Fibroblast of lung (primary cell): ENCODE results near the gene PDZD2. TPM values are rescaled to one million over a fixed set of nuclear protein-coding genes. Genes with fewer than 3 reads are reported as not detected.

Experiments used
- DNase-seq, 2 donors: peaks; one replicate each; pipeline versions ENCODE4 v3.0.0 to v3.0.0-alpha.2; 2010; ENCODE audit warnings: low read depth in 2 of 2
- H2AFZ ChIP-seq: 2 replicates; pipeline ENCODE4 v1.5.1; 2012; ENCODE audit warnings: low read length, control low read depth, inconsistent platforms
- H3K27ac ChIP-seq: 2 replicates; pipeline ENCODE4 v1.5.1; 2011; ENCODE audit warnings: low read length, control low read depth; ENCODE audit not compliant: insufficient read depth
- H3K27me3 ChIP-seq: 2 replicates; pipeline ENCODE4 v1.5.1; 2011; ENCODE audit warnings: mild to moderate bottlenecking, low read length; ENCODE audit not compliant: control insufficient read depth, insufficient read depth
- H3K36me3 ChIP-seq: 2 replicates; pipeline ENCODE4 v1.5.1; 2011; ENCODE audit warnings: low read length; ENCODE audit not compliant: control insufficient read depth, insufficient read depth
- H3K4me1 ChIP-seq: 2 replicates; pipeline ENCODE4 v1.5.1; 2011; ENCODE audit warnings: low read length; ENCODE audit not compliant: control insufficient read depth, insufficient read depth; ENCODE audit errors: extremely low read depth
- H3K4me2 ChIP-seq: 2 replicates; pipeline ENCODE4 v1.5.1; 2011; ENCODE audit warnings: low read length, control low read depth; ENCODE audit not compliant: insufficient read depth; ENCODE audit errors: extremely low read depth
- H3K4me3 ChIP-seq, 4 experiments: fragments of 200-600 bp in 1 of 4; sonication (generic) in 1 of 4; replicated peaks in 1 of 4; 2 replicates each; pipeline ENCODE4 v1.5.1; 2011 to 2016; ENCODE audit warnings: low read length in 4 of 4, low read depth in 3 of 4, mild to moderate bottlenecking in 3 of 4, control low read depth in 2 of 4, inconsistent platforms in 1 of 4, mixed read lengths in 1 of 4; ENCODE audit not compliant: insufficient read depth in 1 of 4; ENCODE audit errors: control extremely low read depth in 1 of 4
- H3K79me2 ChIP-seq: 2 replicates; pipeline ENCODE4 v1.5.1; 2012; ENCODE audit warnings: mild to moderate bottlenecking, low read length, inconsistent platforms; ENCODE audit not compliant: control insufficient read depth, insufficient read depth
- H3K9ac ChIP-seq: 2 replicates; pipeline ENCODE4 v1.5.1; 2011; ENCODE audit warnings: mild to moderate bottlenecking, low read length, control low read depth; ENCODE audit not compliant: insufficient read depth
- H3K9me3 ChIP-seq: 2 replicates; pipeline ENCODE4 v1.5.1; 2012; ENCODE audit warnings: low read depth, low read length; ENCODE audit not compliant: control insufficient read depth, insufficient read depth
- H4K20me1 ChIP-seq: 2 replicates; pipeline ENCODE4 v1.5.1; 2011; ENCODE audit warnings: low read length; ENCODE audit not compliant: control insufficient read depth, insufficient read depth; ENCODE audit errors: extremely low read depth
- CTCF ChIP-seq, 2 donors: IDR thresholded peaks in 1 of 2; conservative IDR thresholded peaks in 1 of 2; 1 replicate in 1 of 2; 2 replicates in 1 of 2; pipeline ENCODE4 v1.5.1; 2011 to 2012; ENCODE audit warnings: low read length in 2 of 2, control low read depth in 1 of 2, inconsistent platforms in 1 of 2, low read depth in 1 of 2, mild to moderate bottlenecking in 1 of 2
- EZH2 ChIP-seq: IDR thresholded peaks from 2 replicates; pipeline ENCODE4 v1.5.1; 2012; ENCODE audit warnings: low read length, control low read depth, mild to moderate bottlenecking; ENCODE audit errors: missing control alignments
- polyA plus RNA-seq, 2 donors: library from polyadenylated mRNA; depleted of rRNA in 1 of 2; stranded (reverse) in 1 of 2; unstranded in 1 of 2; fragments of >200 nt; gene quantifications; 2 replicates each; pipeline ENCODE4 v1.2.1, GENCODE V29; 2011 to 2012; ENCODE audit warnings: missing spikeins in 1 of 2
- total RNA-seq: library from RNA; depleted of rRNA; stranded (reverse); fragments of >200 nt; gene quantifications from 2 replicates; pipeline ENCODE4 v1.2.1, GENCODE V29; 2014

Gene PDZD2
- total and polyA plus RNA-seq, 2 donors (not counting 1 experiment from before 2014, with no cell fraction given), result 0.33 to 0.40 TPM

- Histone ChIP-seq H3K79me2 (peaks cover 67% of the 10 kb centered on the region), H3K27ac (no peak overlapping the region), H4K20me1 (peaks cover 2% of the 10 kb centered on the region), H3K9ac (no peak overlapping the region), H3K9me3 (no peaks in the 10 kb centered on the region), H2AFZ (no peak overlapping the region), H3K4me3 (no peak overlapping the region), H3K4me1 (no peaks in the 10 kb centered on the region), H3K27me3 (no peaks in the 10 kb centered on the region), H3K4me2 (no peak overlapping the region), H3K36me3 (no peaks in the 10 kb centered on the region)
- TF ChIP-seq EZH2 (no peak), CTCF (conservative IDR thresholded peaks at IDR 0.05 in 1 of 2, IDR thresholded peaks at IDR 0.05 in 1 of 2; ENCODE audit: low read depth in 1 of 2, low read length in 2 of 2) (no peak)
- no peak for DNase-seq
These were observed 505.7 kb downstream of the PDZD2 start for GRCh38 chr5:32144378-32145207.

- Histone ChIP-seq H3K4me3 (no peak overlapping the region), H4K20me1 (peaks cover 2% of the 10 kb centered on the region), H3K27ac (no peak overlapping the region), H3K27me3 (no peaks in the 10 kb centered on the region), H3K36me3 (no peaks in the 10 kb centered on the region), H3K79me2 (peaks cover 70% of the 10 kb centered on the region), H3K9ac (no peak overlapping the region), H3K4me2 (no peak overlapping the region), H2AFZ (no peak overlapping the region), H3K4me1 (no peaks in the 10 kb centered on the region), H3K9me3 (no peaks in the 10 kb centered on the region)
- DNase-seq, result no peak
- TF ChIP-seq CTCF (conservative IDR thresholded peaks at IDR 0.05 in 1 of 2, IDR thresholded peaks at IDR 0.05 in 1 of 2; ENCODE audit: low read depth in 1 of 2, low read length in 2 of 2) (no peak), EZH2 (no peak)
These were observed 506.4 kb downstream of the PDZD2 start for GRCh38 chr5:32145378-32145777.

- H3K36me3 ChIP-seq, result no peaks in the 10 kb centered on the region
- H3K27ac ChIP-seq, result no peak overlapping the region
- peak in 1 of 2 donors; percentile 59 for DNase-seq
- H3K79me2 ChIP-seq, result peaks cover 86% of the 10 kb centered on the region
- TF ChIP-seq CTCF (conservative IDR thresholded peaks at IDR 0.05 in 1 of 2, IDR thresholded peaks at IDR 0.05 in 1 of 2; ENCODE audit: low read depth in 1 of 2, low read length in 2 of 2), result no peak
- no peak for TF ChIP-seq EZH2
- H3K4me2 ChIP-seq, result no peak overlapping the region
- no peaks in the 10 kb centered on the region for H3K27me3 ChIP-seq
- H3K9me3 ChIP-seq, result no peaks in the 10 kb centered on the region
- H3K4me1 ChIP-seq, result no peaks in the 10 kb centered on the region
- no peak overlapping the region for H2AFZ ChIP-seq
- no peak overlapping the region for H3K4me3 ChIP-seq
- H4K20me1 ChIP-seq, result peaks cover 2% of the 10 kb centered on the region
- H3K9ac ChIP-seq, result no peak overlapping the region
These were observed 508.3 kb downstream of the PDZD2 start for GRCh38 chr5:32147236-32147635.
